BLaER1 (cell line): Measurements from ENCODE around the gene CHRNA10.
A peak's percentile ranks its signal among the peaks of the same experiment; 100 is the strongest.

ENCODE experiments used
- H3K27ac ChIP-seq: shearing (Covaris generic); formaldehyde crosslinking; 2 replicates; pipeline ENCODE4 v1.8.1; 2022
- H3K27me3 ChIP-seq: shearing (Covaris generic); formaldehyde crosslinking; 2 replicates; pipeline ENCODE4 v1.8.1; 2022
- H3K36me3 ChIP-seq: shearing (Covaris generic); formaldehyde crosslinking; 2 replicates; pipeline ENCODE4 v1.8.1; 2022
- H3K4me1 ChIP-seq: shearing (Covaris generic); formaldehyde crosslinking; 2 replicates; pipeline ENCODE4 v1.8.1; 2022
- H3K4me2 ChIP-seq: shearing (Covaris generic); formaldehyde crosslinking; 2 replicates; pipeline ENCODE4 v1.8.1; 2022
- H3K4me3 ChIP-seq: shearing (Covaris generic); formaldehyde crosslinking; 2 replicates; pipeline ENCODE4 v1.8.1; 2022
- H3K9ac ChIP-seq: shearing (Covaris generic); formaldehyde crosslinking; 2 replicates; pipeline ENCODE4 v1.8.1; 2022
- H3K9me3 ChIP-seq: shearing (Covaris generic); formaldehyde crosslinking; 2 replicates; pipeline ENCODE4 v1.8.1; 2022
- H4K20me1 ChIP-seq: shearing (Covaris generic); formaldehyde crosslinking; 2 replicates; pipeline ENCODE4 v1.8.1; 2022
- Cebpa-rat ChIP-seq: shearing (Covaris generic); IDR thresholded peaks from 2 replicates; pipeline ENCODE4 v1.8.1; 2022

Gene CHRNA10

GRCh38 chr11:3616721-3617460, 54.3 kb downstream of the CHRNA10 start:
- Histone ChIP-seq H3K4me2 (no peak overlapping the region), H3K36me3 (no peaks in the 10 kb centered on the region), H3K4me1 (peaks cover 12% of the 10 kb centered on the region), H3K4me3 (no peak overlapping the region), H3K9ac (no peak overlapping the region), H3K27me3 (no peaks in the 10 kb centered on the region), H3K9me3 (0 out of 2 replicates have a peak, but pooled peaks cover 8% of the 10 kb centered on the region), H3K27ac (0 out of 2 replicates have a peak overlapping the region, but pooled peaks have one; percentile 2), H4K20me1 (no peaks in the 10 kb centered on the region)
- no peak for TF ChIP-seq Cebpa-rat

GRCh38 chr11:3615998-3616397, 55.2 kb downstream of the CHRNA10 start:
- H3K4me3 ChIP-seq, result no peak overlapping the region
- no peak overlapping the region for H3K9ac ChIP-seq
- H3K36me3 ChIP-seq, result no peaks in the 10 kb centered on the region
- 0 out of 2 replicates have a peak overlapping the region, but pooled peaks have one; percentile 2 for H3K27ac ChIP-seq
- H3K4me2 ChIP-seq, result no peak overlapping the region
- no peaks in the 10 kb centered on the region for H4K20me1 ChIP-seq
- no peaks in the 10 kb centered on the region for H3K27me3 ChIP-seq
- TF ChIP-seq Cebpa-rat, result no peak
- H3K9me3 ChIP-seq, result 0 out of 2 replicates have a peak, but pooled peaks cover 8% of the 10 kb centered on the region
- peaks cover 12% of the 10 kb centered on the region for H3K4me1 ChIP-seq
